K562 (cell line): Measurements from ENCODE around the gene EHBP1. TPM values are rescaled to one million over a fixed set of nuclear protein-coding genes. Genes with fewer than 3 reads are reported as not detected.

Experiments
- COPS2 ChIP-seq: fragments of 450-650 bp; conservative IDR thresholded peaks from 2 replicates; pipeline ENCODE4 v1.6.1; 2016; ENCODE audit warnings: mild to moderate bottlenecking, moderate library complexity
- JUN ChIP-seq, 2 experiments: sonication (generic) in 1 of 2; formaldehyde crosslinking in 1 of 2; IDR thresholded peaks; 2 replicates each; pipeline versions ENCODE4 v1.6.1 to v1.8.0; 2012 to 2022; ENCODE audit warnings: borderline replicate concordance in 2 of 2, mild to moderate bottlenecking in 2 of 2, improper control_type of control experiment in 1 of 2, low read depth in 1 of 2, low read length in 1 of 2, missing genetic modification reagents in 1 of 2
- ZKSCAN1 ChIP-seq: fragments of 150-350 bp; IDR thresholded peaks from 2 replicates; pipeline ENCODE4 v1.6.1; 2016; ENCODE audit warnings: low read depth, low read length
- ZNF778 ChIP-seq: fragments of 450-650 bp; formaldehyde crosslinking; IDR thresholded peaks from 2 replicates; pipeline ENCODE4 v1.4.0; 2020; ENCODE audit warnings: mild to moderate bottlenecking, moderate library complexity
- polyA plus RNA-seq, 8 experiments: library from polyadenylated mRNA; depleted of rRNA in 4 of 8; stranded (reverse) in 5 of 8; unstranded in 3 of 8; fragments of >200 nt; fragmentation: Nextera tagmentation in 2 of 8; fragmentation: Illumina TruSeq in 1 of 8; extraction: Ambion mirVana in 2 of 8; extraction: Trizol in 1 of 8; gene quantifications; 2 replicates each; pipeline versions ENCODE4 v1.2.1 to v1.2.3, GENCODE V29; 2011 to 2014; ENCODE audit warnings: inconsistent platforms in 1 of 8, missing spikeins in 1 of 8
- total RNA-seq, 7 experiments: library from RNA; depleted of rRNA in 6 of 7; stranded (reverse); fragments of >200 nt in 6 of 7; fragmentation: Illumina TruSeq in 2 of 7; extraction: Trizol in 2 of 7; gene quantifications; 2 replicates each; pipeline versions ENCODE4 v1.2.1 to v1.2.3, GENCODE V29; 2011 to 2021; ENCODE audit warnings: low replicate concordance in 1 of 7
- TF ChIP-seq, protein P1 (sequence below): sonication (generic); IDR thresholded peaks from 2 replicates; pipeline ENCODE4 v1.6.1; 2016
- TF ChIP-seq, protein P2 (sequence below): conservative IDR thresholded peaks from 2 replicates; pipeline ENCODE4 v1.6.1; 2011; ENCODE audit warnings: low read depth, mild to moderate bottlenecking, low read length; ENCODE audit not compliant: control insufficient read depth
- TF ChIP-seq, protein P3 (sequence below): sonication (generic); formaldehyde crosslinking; IDR thresholded peaks from 2 replicates; pipeline ENCODE4 v1.8.1; 2022; ENCODE audit warnings: missing genetic modification reagents

The EHBP1 gene
- total and polyA plus RNA-seq, 9 of the 15 experiments (the other 6 are each of a cell fraction or from before 2014, with no cell fraction given), result 8.9 to 26.6 (median 19.3) TPM

DNA sequence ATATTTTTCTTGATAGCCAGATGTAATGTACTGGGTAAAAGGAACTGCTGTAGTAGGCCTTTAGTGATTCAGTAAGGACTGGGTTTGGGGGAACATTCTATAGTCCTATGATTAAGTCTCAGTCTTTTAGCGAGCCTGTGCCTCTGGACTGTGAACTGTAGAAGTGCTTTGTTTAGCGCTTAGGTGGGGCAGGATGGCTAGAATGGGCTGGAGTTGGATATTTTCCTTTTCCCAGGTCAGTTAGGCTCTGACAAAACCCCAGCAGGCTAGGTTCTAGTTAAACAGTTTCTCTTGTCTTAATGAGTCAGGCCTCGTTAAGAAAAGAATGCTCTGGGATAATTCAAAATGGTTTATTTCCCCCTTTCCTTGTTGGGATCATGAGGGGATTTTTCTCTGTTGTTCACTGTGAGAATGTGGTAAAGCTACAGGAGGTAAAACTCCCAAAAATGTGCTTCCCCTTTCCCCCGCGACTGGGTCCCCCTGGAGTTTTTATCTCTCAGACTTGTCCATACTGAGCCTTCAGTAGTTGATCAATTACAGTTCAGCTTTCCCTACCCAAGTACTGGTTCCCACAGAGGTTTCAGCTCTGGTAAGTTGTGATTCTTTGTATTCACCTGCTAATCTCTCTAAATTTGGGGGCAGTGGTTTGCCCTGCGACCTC is 31.5 kb downstream of the EHBP1 start (continued):
- TF ChIP-seq, protein P1, sequence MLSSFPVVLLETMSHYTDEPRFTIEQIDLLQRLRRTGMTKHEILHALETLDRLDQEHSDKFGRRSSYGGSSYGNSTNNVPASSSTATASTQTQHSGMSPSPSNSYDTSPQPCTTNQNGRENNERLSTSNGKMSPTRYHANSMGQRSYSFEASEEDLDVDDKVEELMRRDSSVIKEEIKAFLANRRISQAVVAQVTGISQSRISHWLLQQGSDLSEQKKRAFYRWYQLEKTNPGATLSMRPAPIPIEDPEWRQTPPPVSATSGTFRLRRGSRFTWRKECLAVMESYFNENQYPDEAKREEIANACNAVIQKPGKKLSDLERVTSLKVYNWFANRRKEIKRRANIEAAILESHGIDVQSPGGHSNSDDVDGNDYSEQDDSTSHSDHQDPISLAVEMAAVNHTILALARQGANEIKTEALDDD, result peak; percentile 30; the same call in 1 of the 2 replicates
- TF ChIP-seq, protein P2, sequence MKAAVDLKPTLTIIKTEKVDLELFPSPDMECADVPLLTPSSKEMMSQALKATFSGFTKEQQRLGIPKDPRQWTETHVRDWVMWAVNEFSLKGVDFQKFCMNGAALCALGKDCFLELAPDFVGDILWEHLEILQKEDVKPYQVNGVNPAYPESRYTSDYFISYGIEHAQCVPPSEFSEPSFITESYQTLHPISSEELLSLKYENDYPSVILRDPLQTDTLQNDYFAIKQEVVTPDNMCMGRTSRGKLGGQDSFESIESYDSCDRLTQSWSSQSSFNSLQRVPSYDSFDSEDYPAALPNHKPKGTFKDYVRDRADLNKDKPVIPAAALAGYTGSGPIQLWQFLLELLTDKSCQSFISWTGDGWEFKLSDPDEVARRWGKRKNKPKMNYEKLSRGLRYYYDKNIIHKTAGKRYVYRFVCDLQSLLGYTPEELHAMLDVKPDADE, result no peak
- no peak for TF ChIP-seq COPS2
- TF ChIP-seq ZNF778, result no peak
- TF ChIP-seq JUN (IDR thresholded peaks at IDR 0.05; ENCODE audit: borderline replicate concordance, low read depth, low read length), result no peak
- TF ChIP-seq JUN (CRISPR knock-in tag; IDR thresholded peaks at IDR 0.05; ENCODE audit: borderline replicate concordance), result no peak
- no peak for TF ChIP-seq ZKSCAN1
- TF ChIP-seq, protein P3, sequence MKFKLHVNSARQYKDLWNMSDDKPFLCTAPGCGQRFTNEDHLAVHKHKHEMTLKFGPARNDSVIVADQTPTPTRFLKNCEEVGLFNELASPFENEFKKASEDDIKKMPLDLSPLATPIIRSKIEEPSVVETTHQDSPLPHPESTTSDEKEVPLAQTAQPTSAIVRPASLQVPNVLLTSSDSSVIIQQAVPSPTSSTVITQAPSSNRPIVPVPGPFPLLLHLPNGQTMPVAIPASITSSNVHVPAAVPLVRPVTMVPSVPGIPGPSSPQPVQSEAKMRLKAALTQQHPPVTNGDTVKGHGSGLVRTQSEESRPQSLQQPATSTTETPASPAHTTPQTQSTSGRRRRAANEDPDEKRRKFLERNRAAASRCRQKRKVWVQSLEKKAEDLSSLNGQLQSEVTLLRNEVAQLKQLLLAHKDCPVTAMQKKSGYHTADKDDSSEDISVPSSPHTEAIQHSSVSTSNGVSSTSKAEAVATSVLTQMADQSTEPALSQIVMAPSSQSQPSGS (CRISPR knock-in tag), result no peak
